Esophagus squamous epithelium (tissue), 4 donors: ENCODE data around the gene CD160.
"Not testable (repeated sequence)": the region's sequence is repeated elsewhere in the genome, so short reads cannot be mapped to it uniquely, and the experiment has no call there.

Experiments
- CTCF ChIP-seq, 6 experiments: fragments of 450-650 bp in 4 of 6; fragments of 200-600 bp in 2 of 6; sonication (generic) in 2 of 6; IDR thresholded peaks; one replicate each; pipeline ENCODE4 v1.5.1; 2016 to 2019; ENCODE audit warnings: antibody characterized with exemption in 6 of 6, mild to moderate bottlenecking in 4 of 6, moderate library complexity in 4 of 6
- POLR2A ChIP-seq, 4 donors: fragments of 450-650 bp; IDR thresholded peaks; one replicate each; pipeline ENCODE4 v1.6.1; 2017; ENCODE audit warnings: antibody characterized with exemption in 4 of 4, mild to moderate bottlenecking in 4 of 4, moderate library complexity in 3 of 4

- not testable (repeated sequence) for TF ChIP-seq CTCF, POLR2A (IDR thresholded peaks at IDR 0.05)
Measured at GRCh38 chr1:145766926-145767325, 47.6 kb downstream of the CD160 start.
